ENCODE data around the gene SLC35F6. TPM values are rescaled to one million over a fixed set of nuclear protein-coding genes. Genes with fewer than 3 reads are reported as not detected.

SLC35F6 gene
- polyA plus RNA-seq, 1 donor from 2014 or later = 10.8 TPM

DNA sequence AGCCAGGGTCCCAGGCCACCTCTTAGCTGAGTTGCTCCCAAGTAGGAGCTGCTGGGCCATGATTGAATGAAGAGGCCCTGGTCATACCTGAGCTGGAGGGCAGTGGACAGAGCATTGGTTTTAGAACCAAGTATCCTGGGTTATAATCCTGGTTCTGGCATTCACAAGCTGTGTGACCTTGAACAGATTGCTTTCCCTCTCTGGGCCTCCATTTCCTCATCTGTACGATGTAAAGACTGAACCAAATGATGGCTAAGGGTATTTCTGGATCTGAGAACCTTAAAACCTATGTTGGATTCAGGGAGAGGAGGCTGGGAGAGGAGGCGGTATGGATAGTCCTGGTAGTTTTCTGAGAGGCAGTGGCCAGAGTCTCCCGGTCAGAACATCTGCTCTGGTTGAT lies 40.6 kb upstream of the SLC35F6 start:
- Histone ChIP-seq H3K27me3 (ENCODE audit: insufficient read depth, low read depth, low read length) (no peaks in the 10 kb centered on the region), H2AFZ (ENCODE audit: low read depth, low read length) (no peak overlapping the region), H3K9me3 (ENCODE audit: low read length) (no peaks in the 10 kb centered on the region), H3K4me3 (ENCODE audit: low read length) (no peak overlapping the region), H3K9me2 (ENCODE audit: insufficient read depth, low read length) (no peaks in the 10 kb centered on the region), H3K9ac (ENCODE audit: low read length) (no peak overlapping the region), H3K79me2 (replicated peaks; ENCODE audit: insufficient read depth, low read length) (no peaks in the 10 kb centered on the region), H4K20me1 (ENCODE audit: insufficient read depth) (no peaks in the 10 kb centered on the region), H3K27ac (ENCODE audit: low read length) (no peak overlapping the region), H3F3A (ENCODE audit: insufficient read depth, low read length, poor library complexity, severe bottlenecking) (no peaks in the 10 kb centered on the region), H3K36me3 (ENCODE audit: insufficient read depth, low read length) (no peaks in the 10 kb centered on the region), H3K4me2 (ENCODE audit: low read length) (no peak overlapping the region)
- TF ChIP-seq, protein P1, sequence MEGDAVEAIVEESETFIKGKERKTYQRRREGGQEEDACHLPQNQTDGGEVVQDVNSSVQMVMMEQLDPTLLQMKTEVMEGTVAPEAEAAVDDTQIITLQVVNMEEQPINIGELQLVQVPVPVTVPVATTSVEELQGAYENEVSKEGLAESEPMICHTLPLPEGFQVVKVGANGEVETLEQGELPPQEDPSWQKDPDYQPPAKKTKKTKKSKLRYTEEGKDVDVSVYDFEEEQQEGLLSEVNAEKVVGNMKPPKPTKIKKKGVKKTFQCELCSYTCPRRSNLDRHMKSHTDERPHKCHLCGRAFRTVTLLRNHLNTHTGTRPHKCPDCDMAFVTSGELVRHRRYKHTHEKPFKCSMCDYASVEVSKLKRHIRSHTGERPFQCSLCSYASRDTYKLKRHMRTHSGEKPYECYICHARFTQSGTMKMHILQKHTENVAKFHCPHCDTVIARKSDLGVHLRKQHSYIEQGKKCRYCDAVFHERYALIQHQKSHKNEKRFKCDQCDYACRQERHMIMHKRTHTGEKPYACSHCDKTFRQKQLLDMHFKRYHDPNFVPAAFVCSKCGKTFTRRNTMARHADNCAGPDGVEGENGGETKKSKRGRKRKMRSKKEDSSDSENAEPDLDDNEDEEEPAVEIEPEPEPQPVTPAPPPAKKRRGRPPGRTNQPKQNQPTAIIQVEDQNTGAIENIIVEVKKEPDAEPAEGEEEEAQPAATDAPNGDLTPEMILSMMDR (IDR thresholded peaks at IDR 0.05; ENCODE audit: poor library complexity, severe bottlenecking) = no peak
- TF ChIP-seq MXI1 (conservative IDR thresholded peaks at IDR 0.05; ENCODE audit: poor library complexity, severe bottlenecking) = no peak

DNA sequence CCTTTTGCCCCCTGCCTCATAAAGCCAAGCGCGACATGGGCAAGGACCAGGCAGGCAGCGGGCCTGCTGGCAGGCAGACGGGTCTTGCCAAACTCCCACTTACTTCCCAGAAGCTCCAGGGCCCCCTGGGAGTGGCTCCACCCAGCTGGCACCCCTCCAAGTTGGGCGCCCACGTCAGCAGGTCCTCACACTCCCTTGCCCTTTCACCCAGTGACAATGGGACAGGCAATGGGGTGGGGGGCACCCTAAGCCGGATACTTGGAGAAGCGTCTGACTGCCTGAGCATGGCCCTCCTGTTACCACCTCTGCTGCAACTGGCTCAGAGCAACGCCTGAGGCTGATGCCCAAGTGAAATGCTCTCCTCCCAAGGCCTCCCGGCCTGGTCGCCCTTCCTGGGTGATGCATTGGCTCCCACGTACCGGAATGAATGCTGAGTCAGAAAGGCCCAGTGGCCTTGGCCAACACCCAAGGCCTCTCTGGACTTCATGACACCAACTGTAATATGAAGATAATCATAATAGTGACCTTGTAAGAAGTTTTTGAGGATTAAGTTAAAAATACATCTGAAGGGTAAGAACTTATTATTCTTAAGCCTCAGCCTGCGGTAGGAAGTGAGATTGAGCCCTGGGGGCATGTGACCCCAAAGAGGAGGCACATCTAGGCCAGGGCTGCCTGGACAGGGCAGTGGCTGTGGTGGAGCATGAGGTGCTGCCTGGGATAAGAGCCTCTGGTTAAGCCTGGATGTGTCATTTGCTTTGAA lies 39.9 kb upstream of the SLC35F6 start:
- H3K9me3 ChIP-seq (ENCODE audit: low read length) = no peaks in the 10 kb centered on the region
- H3K27me3 ChIP-seq (ENCODE audit: insufficient read depth, low read depth, low read length) = no peaks in the 10 kb centered on the region
- no peak overlapping the region for H3K4me2 ChIP-seq (ENCODE audit: low read length)
- TF ChIP-seq EP300 (conservative IDR thresholded peaks at IDR 0.05; ENCODE audit: poor library complexity, severe bottlenecking) = no peak
- no peak for TF ChIP-seq MXI1 (conservative IDR thresholded peaks at IDR 0.05; ENCODE audit: poor library complexity, severe bottlenecking)
- TF ChIP-seq POLR2AphosphoS5 (IDR thresholded peaks at IDR 0.05) = no peak
- no peak for TF ChIP-seq TAF1 (IDR thresholded peaks at IDR 0.05; ENCODE audit: low read depth)
- TF ChIP-seq, protein P2, sequence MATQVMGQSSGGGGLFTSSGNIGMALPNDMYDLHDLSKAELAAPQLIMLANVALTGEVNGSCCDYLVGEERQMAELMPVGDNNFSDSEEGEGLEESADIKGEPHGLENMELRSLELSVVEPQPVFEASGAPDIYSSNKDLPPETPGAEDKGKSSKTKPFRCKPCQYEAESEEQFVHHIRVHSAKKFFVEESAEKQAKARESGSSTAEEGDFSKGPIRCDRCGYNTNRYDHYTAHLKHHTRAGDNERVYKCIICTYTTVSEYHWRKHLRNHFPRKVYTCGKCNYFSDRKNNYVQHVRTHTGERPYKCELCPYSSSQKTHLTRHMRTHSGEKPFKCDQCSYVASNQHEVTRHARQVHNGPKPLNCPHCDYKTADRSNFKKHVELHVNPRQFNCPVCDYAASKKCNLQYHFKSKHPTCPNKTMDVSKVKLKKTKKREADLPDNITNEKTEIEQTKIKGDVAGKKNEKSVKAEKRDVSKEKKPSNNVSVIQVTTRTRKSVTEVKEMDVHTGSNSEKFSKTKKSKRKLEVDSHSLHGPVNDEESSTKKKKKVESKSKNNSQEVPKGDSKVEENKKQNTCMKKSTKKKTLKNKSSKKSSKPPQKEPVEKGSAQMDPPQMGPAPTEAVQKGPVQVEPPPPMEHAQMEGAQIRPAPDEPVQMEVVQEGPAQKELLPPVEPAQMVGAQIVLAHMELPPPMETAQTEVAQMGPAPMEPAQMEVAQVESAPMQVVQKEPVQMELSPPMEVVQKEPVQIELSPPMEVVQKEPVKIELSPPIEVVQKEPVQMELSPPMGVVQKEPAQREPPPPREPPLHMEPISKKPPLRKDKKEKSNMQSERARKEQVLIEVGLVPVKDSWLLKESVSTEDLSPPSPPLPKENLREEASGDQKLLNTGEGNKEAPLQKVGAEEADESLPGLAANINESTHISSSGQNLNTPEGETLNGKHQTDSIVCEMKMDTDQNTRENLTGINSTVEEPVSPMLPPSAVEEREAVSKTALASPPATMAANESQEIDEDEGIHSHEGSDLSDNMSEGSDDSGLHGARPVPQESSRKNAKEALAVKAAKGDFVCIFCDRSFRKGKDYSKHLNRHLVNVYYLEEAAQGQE (IDR thresholded peaks at IDR 0.05; ENCODE audit: borderline replicate concordance) = no peak
- TF ChIP-seq EZH2 (IDR thresholded peaks at IDR 0.05; ENCODE audit: borderline replicate concordance, insufficient read depth, low read length, poor library complexity, severe bottlenecking) = no peak
- no peak for TF ChIP-seq RAD21 (conservative IDR thresholded peaks at IDR 0.05)
- TF ChIP-seq, protein P1 (IDR thresholded peaks at IDR 0.05; ENCODE audit: poor library complexity, severe bottlenecking) = no peak
- TF ChIP-seq SMC3 (conservative IDR thresholded peaks at IDR 0.05; ENCODE audit: poor library complexity) = no peak
- no peaks in the 10 kb centered on the region for H3K9me2 ChIP-seq (ENCODE audit: insufficient read depth, low read length)
- H3F3A ChIP-seq (ENCODE audit: insufficient read depth, low read length, poor library complexity, severe bottlenecking) = no peaks in the 10 kb centered on the region
- no peak overlapping the region for H3K27ac ChIP-seq (ENCODE audit: low read length)
- no peaks in the 10 kb centered on the region for H3K36me3 ChIP-seq (ENCODE audit: insufficient read depth, low read length)
- no peaks in the 10 kb centered on the region for H3K79me2 ChIP-seq (replicated peaks; ENCODE audit: insufficient read depth, low read length)
- H2AFZ ChIP-seq (ENCODE audit: low read depth, low read length) = no peak overlapping the region
- no peaks in the 10 kb centered on the region for H4K20me1 ChIP-seq (ENCODE audit: insufficient read depth)
- no peak overlapping the region for H3K9ac ChIP-seq (ENCODE audit: low read length)
- no peak overlapping the region for H3K4me3 ChIP-seq (ENCODE audit: low read length)
